AG04450 (cell line): Measurements from ENCODE around the gene AMIGO3. TPM values are rescaled to one million over a fixed set of nuclear protein-coding genes. Genes with fewer than 3 reads are reported as not detected.

Source experiments
- CTCF ChIA-PET: fragments of 300-600, 350-600 bp; formaldehyde crosslinking; extraction: SDS; loops from one replicate; lab custom pipeline; 2022; ENCODE audit warnings: antibody characterized with exemption, inconsistent platforms; lab: Charles Lee
- POLR2A ChIA-PET: fragments of 350-600 bp; formaldehyde crosslinking; extraction: SDS; loops from one replicate; lab custom pipeline; 2021; ENCODE audit warnings: antibody characterized with exemption, inconsistent platforms; lab: Yijun Ruan, JAX
- DNase-seq: peaks from one replicate; pipeline ENCODE4 v3.0.0-alpha.2; 2011; ENCODE audit warnings: low read depth, low spot score
- H3K27ac ChIP-seq: one replicate; pipeline ENCODE4 v1.5.1; 2012; ENCODE audit warnings: low read depth, low read length, control low read depth
- H3K27me3 ChIP-seq: one replicate; pipeline ENCODE4 v1.6.0; 2012; ENCODE audit warnings: low read length; ENCODE audit not compliant: control insufficient read depth, insufficient read depth
- H3K4me3 ChIP-seq: 2 replicates; pipeline ENCODE4 v1.5.1; 2011; ENCODE audit warnings: mild to moderate bottlenecking, low read depth, low read length, control low read depth
- H3K9me3 ChIP-seq: 2 replicates; pipeline ENCODE4 v1.5.1; 2012; ENCODE audit warnings: low read length; ENCODE audit not compliant: control insufficient read depth, insufficient read depth
- polyA plus RNA-seq: library from polyadenylated mRNA; depleted of rRNA; stranded (reverse); fragments of >200 nt; gene quantifications from 2 replicates; pipeline ENCODE4 v1.2.3, GENCODE V29; 2011
- TF ChIP-seq, protein P1 (sequence below): IDR thresholded peaks from 2 replicates; pipeline ENCODE4 v1.5.1; 2011; ENCODE audit warnings: low read depth, low read length, control low read depth, inconsistent platforms

Gene AMIGO3
- polyA plus RNA-seq, 1 experiment: not detected

DNA sequence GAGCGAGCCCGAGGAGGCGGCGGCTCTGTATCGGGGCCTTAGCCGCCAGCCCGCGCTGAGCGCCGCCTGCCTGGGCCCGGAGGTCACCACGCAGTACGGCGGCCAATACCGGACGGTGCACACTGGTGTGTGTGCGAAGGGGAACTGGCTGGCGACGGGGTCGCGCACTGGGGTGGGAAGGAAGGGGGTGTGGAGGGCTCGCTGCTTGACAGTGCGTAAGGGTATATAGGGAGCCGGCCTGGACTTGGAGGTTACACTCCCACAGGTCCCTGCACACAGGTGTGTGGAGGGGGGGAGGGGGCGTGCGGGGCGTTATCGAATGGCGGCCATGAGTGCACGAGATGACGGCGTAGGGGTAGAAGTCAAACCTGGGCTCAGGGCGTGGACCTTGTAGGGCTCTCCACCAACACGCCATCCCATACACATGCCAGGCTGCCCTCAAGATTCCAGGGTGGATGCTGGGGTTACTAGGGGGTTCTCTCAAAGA is 44.9 kb downstream of the AMIGO3 start:
- Histone ChIP-seq H3K27ac (no peak overlapping the region), H3K9me3 (peaks cover 12% of the 10 kb centered on the region), H3K4me3 (peak overlapping the region; percentile 81), H3K27me3 (no peaks in the 10 kb centered on the region)
- TF ChIP-seq, protein P1, sequence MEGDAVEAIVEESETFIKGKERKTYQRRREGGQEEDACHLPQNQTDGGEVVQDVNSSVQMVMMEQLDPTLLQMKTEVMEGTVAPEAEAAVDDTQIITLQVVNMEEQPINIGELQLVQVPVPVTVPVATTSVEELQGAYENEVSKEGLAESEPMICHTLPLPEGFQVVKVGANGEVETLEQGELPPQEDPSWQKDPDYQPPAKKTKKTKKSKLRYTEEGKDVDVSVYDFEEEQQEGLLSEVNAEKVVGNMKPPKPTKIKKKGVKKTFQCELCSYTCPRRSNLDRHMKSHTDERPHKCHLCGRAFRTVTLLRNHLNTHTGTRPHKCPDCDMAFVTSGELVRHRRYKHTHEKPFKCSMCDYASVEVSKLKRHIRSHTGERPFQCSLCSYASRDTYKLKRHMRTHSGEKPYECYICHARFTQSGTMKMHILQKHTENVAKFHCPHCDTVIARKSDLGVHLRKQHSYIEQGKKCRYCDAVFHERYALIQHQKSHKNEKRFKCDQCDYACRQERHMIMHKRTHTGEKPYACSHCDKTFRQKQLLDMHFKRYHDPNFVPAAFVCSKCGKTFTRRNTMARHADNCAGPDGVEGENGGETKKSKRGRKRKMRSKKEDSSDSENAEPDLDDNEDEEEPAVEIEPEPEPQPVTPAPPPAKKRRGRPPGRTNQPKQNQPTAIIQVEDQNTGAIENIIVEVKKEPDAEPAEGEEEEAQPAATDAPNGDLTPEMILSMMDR: no peak
- DNase-seq: no peak
- ChIA-PET POLR2A (no interaction called here), CTCF (no interaction called here)

DNA sequence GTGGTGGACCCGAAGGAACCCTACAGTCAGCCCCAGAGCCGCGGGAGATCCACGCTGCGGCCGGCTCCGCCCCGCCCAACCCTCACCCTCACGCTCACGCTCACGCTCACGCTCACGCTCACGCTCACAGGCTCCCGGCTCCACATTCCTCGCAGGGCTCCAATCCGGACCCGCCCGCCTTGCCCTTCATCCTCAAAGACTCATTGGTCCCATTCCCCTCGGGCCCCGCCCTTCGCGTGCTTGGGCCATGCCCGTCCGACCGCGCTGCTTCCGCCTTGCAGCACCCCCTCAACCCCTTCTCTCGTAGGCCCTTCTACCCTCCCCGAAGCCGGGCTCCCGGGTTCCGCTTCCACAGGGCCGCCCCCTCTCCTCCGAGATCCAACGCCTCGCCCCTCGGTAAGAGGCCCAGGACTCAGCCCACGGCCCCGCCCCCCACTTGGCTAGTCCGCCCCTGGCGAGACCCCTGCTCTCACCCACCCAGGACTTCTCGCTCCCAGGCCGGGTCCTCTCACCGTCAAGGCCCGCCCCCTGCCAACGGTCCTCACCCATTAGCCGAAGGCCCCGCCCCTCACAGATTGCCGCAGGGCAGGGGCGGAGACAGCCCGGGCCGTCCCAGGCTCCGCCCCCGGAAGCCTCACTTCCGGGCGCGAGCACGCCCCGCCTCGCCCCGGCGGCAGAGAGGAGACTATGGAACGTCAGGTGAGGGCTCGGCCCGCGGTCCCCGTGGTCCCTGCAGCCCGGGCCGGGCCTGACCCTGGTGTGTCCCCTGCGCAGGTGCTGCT is 45.6 kb downstream of the AMIGO3 start, which contains the start of gene APEH:
TSS of gene APEH (plus strand) at position 637 of the 782 bp plus-strand sequence. CDS start at position 688, 51 bp downstream.
- Histone ChIP-seq H3K27ac (peak within 1 kb of the TSS; percentile 97), H3K27me3 (no peaks in the 10 kb centered on the region), H3K4me3 (peak within 1 kb of the TSS; percentile 81), H3K9me3 (peaks cover 12% of the 10 kb centered on the region)
- ChIA-PET POLR2A (interaction anchor here (1.9 kb wide), 1 partner anchor 134 kb away, joined by 11 read pairs; no protein-coding TSS in a partner anchor), CTCF (interaction anchor here (1.4 to 3.3 kb wide), 2 partner anchors 135 to 140 kb away, joined by 5 to 208 read pairs; no protein-coding TSS in a partner anchor)
- TF ChIP-seq, protein P1: no peak
- peak; percentile 93 for DNase-seq

DNA sequence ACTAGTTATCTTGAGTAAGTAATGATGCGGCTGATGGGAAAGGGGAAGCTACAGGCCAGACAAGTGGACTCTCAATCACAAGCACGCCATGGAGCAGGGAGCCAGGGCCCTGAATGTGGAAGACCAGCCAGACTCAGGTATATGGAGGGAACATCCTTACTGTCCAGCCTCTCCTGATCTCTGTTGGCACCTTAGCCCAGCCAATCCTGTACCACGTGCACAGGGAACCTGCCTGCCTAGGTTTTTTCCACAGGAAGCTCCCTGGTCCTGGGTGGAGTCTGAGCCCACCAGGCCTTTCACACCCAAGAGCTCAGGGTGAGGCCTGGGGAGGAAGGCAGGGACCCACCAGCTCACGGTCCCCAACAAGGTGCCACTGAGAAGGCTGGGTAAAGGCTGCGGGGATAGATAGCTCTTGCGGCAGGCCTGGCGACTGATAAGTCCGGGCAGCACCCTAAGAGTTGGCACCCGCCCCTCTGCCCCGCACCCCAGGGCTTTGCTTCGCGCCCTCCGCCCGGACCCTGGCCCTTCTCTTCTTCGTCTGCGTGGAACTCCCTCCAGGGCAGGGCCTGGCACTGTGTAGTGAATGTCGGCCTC is 46.3 kb downstream of the AMIGO3 start:
- Histone ChIP-seq H3K27me3 (no peaks in the 10 kb centered on the region), H3K4me3 (peak overlapping the region; percentile 81), H3K27ac (peak overlapping the region; percentile 97), H3K9me3 (peaks cover 12% of the 10 kb centered on the region)
- ChIA-PET POLR2A (interaction anchor here (0.6 to 1.9 kb wide), 3 partner anchors 40 to 340 kb away, joined by 3 to 11 read pairs (median 3); no protein-coding TSS in a partner anchor), CTCF (interaction anchor here (0.6 to 3.3 kb wide), 7 partner anchors 135 to 582 kb away, joined by 3 to 208 read pairs (median 4); no protein-coding TSS in a partner anchor)
- TF ChIP-seq, protein P1: no peak
- DNase-seq: no peak

DNA sequence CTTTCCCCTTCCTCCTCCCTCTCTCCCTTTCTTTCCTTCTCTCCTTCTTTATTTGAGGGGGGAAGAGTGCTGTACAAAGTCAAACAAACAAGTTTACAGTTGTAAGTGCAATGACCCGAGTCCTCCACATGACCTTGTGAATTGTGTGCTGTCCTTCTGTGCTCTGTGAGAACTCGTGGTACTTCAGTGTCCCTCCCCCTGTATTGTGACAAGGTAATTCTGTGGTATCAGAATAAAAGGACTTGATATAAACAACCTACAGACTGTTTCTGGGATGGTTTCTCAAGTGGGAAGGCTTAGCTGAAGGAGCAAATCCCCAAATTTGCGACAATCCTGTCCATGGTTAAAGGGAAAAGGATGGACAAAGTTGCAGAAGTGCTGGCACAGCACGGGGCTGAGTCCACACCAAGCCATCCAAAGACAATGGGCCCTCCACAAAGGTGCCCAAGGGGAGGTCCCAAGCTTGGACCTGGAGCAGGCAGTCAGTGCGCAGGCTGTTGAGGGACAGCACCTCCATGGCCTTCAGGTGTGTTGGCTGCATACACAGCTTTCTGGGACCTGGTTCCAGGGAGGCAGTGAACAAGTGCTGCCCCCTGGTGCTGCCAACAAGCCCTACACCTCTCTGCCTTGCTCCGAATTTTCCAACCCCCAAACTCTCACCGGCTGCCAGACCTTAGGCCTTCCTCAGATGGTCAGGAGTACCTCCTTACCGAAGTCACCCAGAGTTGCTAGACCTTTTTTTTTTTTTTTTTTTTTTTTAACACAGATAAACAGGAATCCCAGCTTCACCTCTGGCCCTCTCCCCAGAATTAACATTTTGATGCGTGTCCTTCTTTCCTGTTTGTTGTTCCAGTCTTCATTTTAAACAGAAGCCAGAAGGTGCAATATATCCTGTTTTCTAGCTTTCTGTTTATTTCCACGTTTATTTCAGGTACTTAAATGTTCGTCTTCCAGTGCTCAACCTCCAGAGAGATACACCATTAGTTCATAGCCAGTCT is 47.9 kb downstream of the AMIGO3 start:
- POLR2A ChIA-PET: interaction anchor here (1.0 to 1.2 kb wide), 2 partner anchors 48 to 132 kb away, joined by 3 to 5 read pairs; partner anchors contain the start of gene AMIGO3
- peak; percentile 15 for DNase-seq
- H3K9me3 ChIP-seq: peaks cover 12% of the 10 kb centered on the region
- H3K4me3 ChIP-seq: no peak overlapping the region
- no peak overlapping the region for H3K27ac ChIP-seq
- CTCF ChIA-PET: interaction anchor here (0.6 to 3.3 kb wide), 24 partner anchors 14 to 1224 kb away, joined by 3 to 208 read pairs (median 4); no protein-coding TSS in a partner anchor
- TF ChIP-seq, protein P1: peak; percentile 88
- H3K27me3 ChIP-seq: peaks cover 5% of the 10 kb centered on the region
